HG03066 (cell line): ENCODE results near the gene USP12.

ENCODE experiments used
- ATAC-seq: cut with Tn5 transposase; IDR thresholded peaks from one replicate; pipeline ENCODE4 v1.9.1; 2021; ENCODE audit warnings: low read depth; ENCODE audit not compliant: unreplicated experiment

Gene USP12

DNA sequence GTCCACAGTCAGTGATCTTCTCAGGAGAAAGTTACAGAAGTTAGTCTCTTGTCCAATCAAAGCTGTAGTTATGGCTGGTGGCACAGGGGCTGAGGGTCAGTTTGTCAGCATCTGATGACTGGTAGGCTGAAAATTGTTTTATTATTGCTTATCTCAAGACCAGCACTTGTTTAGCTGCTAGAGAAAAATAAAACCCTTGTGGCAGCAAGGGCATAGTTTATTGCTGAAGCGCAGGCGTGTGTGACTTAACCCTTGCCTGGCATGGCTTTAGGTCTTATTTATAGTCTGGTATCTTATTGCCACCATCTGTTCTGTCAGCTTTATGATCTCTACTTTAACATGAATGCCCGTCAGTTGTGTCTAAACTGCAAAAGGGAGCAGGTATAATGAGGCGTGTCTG lies 154.7 kb downstream of the USP12 start:
- ATAC-seq = no peak
